Neural cell (in vitro differentiated cells): ENCODE data around the gene LRRC42. TPM values are rescaled to one million over a fixed set of nuclear protein-coding genes. Genes with fewer than 3 reads are reported as not detected.

ENCODE experiments used
- H2AFZ ChIP-seq: fragments of 200-600, 300-800 bp; sonication (generic), shearing (Covaris generic); 2 replicates; pipeline ENCODE4 v1.6.0; 2014; ENCODE audit warnings: low read depth, mild to moderate bottlenecking, antibody characterized with exemption, low read length, moderate library complexity
- H3F3A ChIP-seq: fragments of 200-600 bp; shearing (Covaris generic); 2 replicates; pipeline ENCODE4 v1.6.1; 2016; ENCODE audit warnings: mild to moderate bottlenecking, moderate library complexity, mixed read lengths, antibody characterized with exemption, low read length; ENCODE audit not compliant: insufficient read depth, poor library complexity, severe bottlenecking
- H3K27ac ChIP-seq: fragments of 200-600, 300-800 bp; sonication (generic), shearing (Covaris generic); 2 replicates; pipeline ENCODE4 v1.5.1; 2014; ENCODE audit warnings: mild to moderate bottlenecking, low read length, moderate library complexity
- H3K27me3 ChIP-seq: fragments of 300-800, 200-600 bp; sonication (generic), shearing (Covaris generic); 2 replicates; pipeline ENCODE4 v1.6.0; 2014; ENCODE audit warnings: mild to moderate bottlenecking, low read depth, low read length, moderate library complexity; ENCODE audit not compliant: insufficient read depth
- H3K36me3 ChIP-seq: fragments of 300-800, 200-600 bp; sonication (generic), shearing (Covaris generic); 2 replicates; pipeline ENCODE4 v1.5.1; 2014; ENCODE audit warnings: mild to moderate bottlenecking, antibody characterized with exemption, low read length, moderate library complexity; ENCODE audit not compliant: insufficient read depth
- H3K4me2 ChIP-seq: fragments of 300-800, 200-600 bp; sonication (generic), shearing (Covaris generic); 2 replicates; pipeline ENCODE4 v1.6.0; 2014; ENCODE audit warnings: mild to moderate bottlenecking, low read length
- H3K4me3 ChIP-seq: fragments of 300-800, 200-600 bp; sonication (generic), shearing (Covaris generic); 2 replicates; pipeline ENCODE4 v1.5.1; 2014; ENCODE audit warnings: mild to moderate bottlenecking, low read length, moderate library complexity
- H3K79me2 ChIP-seq: fragments of 200-600 bp; shearing (Covaris generic); replicated peaks from 2 replicates; pipeline ENCODE4 v1.6.0; 2014; ENCODE audit warnings: mild to moderate bottlenecking, low read length, moderate library complexity; ENCODE audit not compliant: insufficient read depth
- H3K9ac ChIP-seq: fragments of 300-800, 200-600 bp; sonication (generic), shearing (Covaris generic); 2 replicates; pipeline ENCODE4 v1.6.1; 2016; ENCODE audit warnings: mild to moderate bottlenecking, low read length, mixed read lengths
- H3K9me2 ChIP-seq: fragments of 200-600 bp; shearing (Covaris generic); 2 replicates; pipeline ENCODE4 v1.6.1; 2016; ENCODE audit warnings: mild to moderate bottlenecking, low read length, mixed read lengths; ENCODE audit not compliant: insufficient read depth
- H3K9me3 ChIP-seq: fragments of 200-600, 300-800 bp; sonication (generic), shearing (Covaris generic); 2 replicates; pipeline ENCODE4 v1.6.1; 2016; ENCODE audit warnings: mild to moderate bottlenecking, mixed run types, low read length, moderate library complexity, mixed read lengths
- H4K20me1 ChIP-seq: fragments of 200-600 bp; shearing (Covaris generic); 2 replicates; pipeline ENCODE4 v1.6.1; 2016; ENCODE audit warnings: mild to moderate bottlenecking, mixed run types; ENCODE audit not compliant: insufficient read depth
- EP300 ChIP-seq: fragments of 450-650 bp; conservative IDR thresholded peaks from 2 replicates; pipeline ENCODE4 v1.6.1; 2014; ENCODE audit warnings: antibody characterized with exemption, mild to moderate bottlenecking, moderate library complexity; ENCODE audit not compliant: poor library complexity, severe bottlenecking
- EZH2 ChIP-seq: fragments of 200-600, 300-800 bp; shearing (Covaris generic), sonication (generic); IDR thresholded peaks from 2 replicates; pipeline ENCODE4 v1.6.1; 2014; ENCODE audit warnings: antibody characterized with exemption, low read length, borderline replicate concordance, mild to moderate bottlenecking; ENCODE audit not compliant: insufficient read depth, poor library complexity, severe bottlenecking
- MXI1 ChIP-seq: fragments of 450-650 bp; conservative IDR thresholded peaks from 2 replicates; pipeline ENCODE4 v1.6.1; 2014; ENCODE audit warnings: antibody characterized with exemption, mild to moderate bottlenecking; ENCODE audit not compliant: poor library complexity, severe bottlenecking
- POLR2AphosphoS5 ChIP-seq: IDR thresholded peaks from 2 replicates; pipeline ENCODE4 v1.6.1; 2012
- RAD21 ChIP-seq: fragments of 450-650 bp; conservative IDR thresholded peaks from 2 replicates; pipeline ENCODE4 v1.6.1; 2014; ENCODE audit warnings: antibody characterized with exemption, mild to moderate bottlenecking, moderate library complexity
- REST ChIP-seq: IDR thresholded peaks from 2 replicates; pipeline ENCODE4 v1.6.1; 2012; ENCODE audit warnings: borderline replicate concordance
- SMC3 ChIP-seq: fragments of 450-650 bp; conservative IDR thresholded peaks from 2 replicates; pipeline ENCODE4 v1.6.1; 2014; ENCODE audit warnings: antibody characterized with exemption, mild to moderate bottlenecking, moderate library complexity; ENCODE audit not compliant: poor library complexity
- TAF1 ChIP-seq: IDR thresholded peaks from 2 replicates; pipeline ENCODE4 v1.6.1; 2012; ENCODE audit warnings: low read depth
- polyA plus RNA-seq: library from polyadenylated mRNA; depleted of rRNA; stranded (reverse); fragments of >200 nt; gene quantifications from 2 replicates; pipeline ENCODE4 v1.2.3, GENCODE V29; 2014
- TF ChIP-seq, protein P1 (sequence below): fragments of 450-650 bp; IDR thresholded peaks from 2 replicates; pipeline ENCODE4 v1.5.1; 2014; ENCODE audit warnings: antibody characterized with exemption, mild to moderate bottlenecking, moderate library complexity; ENCODE audit not compliant: poor library complexity, severe bottlenecking

The LRRC42 gene
- polyA plus RNA-seq, 1 donor from 2014 or later, result 23.9 TPM

DNA sequence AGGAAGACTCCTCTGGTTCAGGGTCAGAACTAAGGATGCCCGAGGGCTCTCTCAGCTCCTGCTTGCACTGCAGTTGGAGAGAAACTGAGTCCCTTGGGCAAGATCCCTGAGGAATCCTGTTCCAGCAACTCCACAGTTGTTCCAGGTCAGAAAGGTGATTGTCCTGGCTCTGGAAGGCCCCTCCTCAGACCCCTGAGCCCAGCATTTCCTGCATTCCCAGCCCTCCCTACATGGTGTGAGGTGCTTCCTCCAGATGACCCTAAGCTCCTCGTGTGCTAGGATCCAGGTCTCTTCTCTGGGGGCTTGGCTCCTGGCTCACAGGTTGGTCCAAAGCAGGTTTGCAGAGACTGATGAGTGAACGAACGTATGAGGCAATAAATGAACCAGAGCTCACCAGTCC is 60.4 kb downstream of the LRRC42 start:
- Histone ChIP-seq H3K79me2 (no peaks in the 10 kb centered on the region), H3K27ac (no peak overlapping the region), H3K9me2 (no peaks in the 10 kb centered on the region), H3K4me2 (no peak overlapping the region), H3F3A (no peaks in the 10 kb centered on the region), H3K27me3 (no peaks in the 10 kb centered on the region), H4K20me1 (no peaks in the 10 kb centered on the region), H3K9ac (no peak overlapping the region), H3K4me3 (no peak overlapping the region), H3K36me3 (no peaks in the 10 kb centered on the region), H2AFZ (no peak overlapping the region), H3K9me3 (no peaks in the 10 kb centered on the region)
- no peak for TF ChIP-seq SMC3
- TF ChIP-seq POLR2AphosphoS5, result no peak
- TF ChIP-seq REST, result no peak
- TF ChIP-seq MXI1, result no peak

GRCh38 chr1:54007613-54008012 is 61.5 kb downstream of the LRRC42 start:
- Histone ChIP-seq H3F3A (no peaks in the 10 kb centered on the region), H3K79me2 (no peaks in the 10 kb centered on the region), H3K36me3 (no peaks in the 10 kb centered on the region), H2AFZ (no peak overlapping the region), H3K27ac (no peak overlapping the region), H3K4me2 (no peak overlapping the region), H3K27me3 (no peaks in the 10 kb centered on the region), H3K9me3 (no peaks in the 10 kb centered on the region), H3K9ac (no peak overlapping the region), H4K20me1 (no peaks in the 10 kb centered on the region), H3K4me3 (no peak overlapping the region), H3K9me2 (no peaks in the 10 kb centered on the region)
- TF ChIP-seq POLR2AphosphoS5 (no peak), SMC3 (no peak), EP300 (no peak), TAF1 (no peak), RAD21 (no peak), MXI1 (no peak), REST (no peak), EZH2 (no peak)
- TF ChIP-seq, protein P1, sequence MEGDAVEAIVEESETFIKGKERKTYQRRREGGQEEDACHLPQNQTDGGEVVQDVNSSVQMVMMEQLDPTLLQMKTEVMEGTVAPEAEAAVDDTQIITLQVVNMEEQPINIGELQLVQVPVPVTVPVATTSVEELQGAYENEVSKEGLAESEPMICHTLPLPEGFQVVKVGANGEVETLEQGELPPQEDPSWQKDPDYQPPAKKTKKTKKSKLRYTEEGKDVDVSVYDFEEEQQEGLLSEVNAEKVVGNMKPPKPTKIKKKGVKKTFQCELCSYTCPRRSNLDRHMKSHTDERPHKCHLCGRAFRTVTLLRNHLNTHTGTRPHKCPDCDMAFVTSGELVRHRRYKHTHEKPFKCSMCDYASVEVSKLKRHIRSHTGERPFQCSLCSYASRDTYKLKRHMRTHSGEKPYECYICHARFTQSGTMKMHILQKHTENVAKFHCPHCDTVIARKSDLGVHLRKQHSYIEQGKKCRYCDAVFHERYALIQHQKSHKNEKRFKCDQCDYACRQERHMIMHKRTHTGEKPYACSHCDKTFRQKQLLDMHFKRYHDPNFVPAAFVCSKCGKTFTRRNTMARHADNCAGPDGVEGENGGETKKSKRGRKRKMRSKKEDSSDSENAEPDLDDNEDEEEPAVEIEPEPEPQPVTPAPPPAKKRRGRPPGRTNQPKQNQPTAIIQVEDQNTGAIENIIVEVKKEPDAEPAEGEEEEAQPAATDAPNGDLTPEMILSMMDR, result no peak
